Ishikawa (cell line): Measurements from ENCODE around the gene TSN.

Experiments used
- CEBPB ChIP-seq: IDR thresholded peaks from 2 replicates; pipeline ENCODE4 v1.6.1; 2012
- CREB1 ChIP-seq: IDR thresholded peaks from 2 replicates; pipeline ENCODE4 v1.6.1; 2012; ENCODE audit warnings: low read depth
- EGR1 ChIP-seq: IDR thresholded peaks from 2 replicates; pipeline ENCODE4 v1.6.1; 2012
- EP300 ChIP-seq: IDR thresholded peaks from 2 replicates; pipeline ENCODE4 v1.6.1; 2012; ENCODE audit warnings: borderline replicate concordance
- FOXM1 ChIP-seq: IDR thresholded peaks from 2 replicates; pipeline ENCODE4 v1.6.1; 2012; ENCODE audit warnings: low read depth, borderline replicate concordance
- MAX ChIP-seq: IDR thresholded peaks from 2 replicates; pipeline ENCODE4 v1.6.1; 2012
- RAD21 ChIP-seq: IDR thresholded peaks from 2 replicates; pipeline ENCODE4 v1.6.1; 2012; ENCODE audit warnings: low read depth
- TAF1 ChIP-seq: IDR thresholded peaks from 2 replicates; pipeline ENCODE4 v1.6.1; 2012; ENCODE audit warnings: low read depth, mild to moderate bottlenecking
- TCF12 ChIP-seq: IDR thresholded peaks from 2 replicates; pipeline ENCODE4 v1.6.1; 2012; ENCODE audit warnings: low read depth
- TEAD4 ChIP-seq: IDR thresholded peaks from 2 replicates; pipeline ENCODE4 v1.6.1; 2012
- YY1 ChIP-seq: IDR thresholded peaks from 2 replicates; pipeline ENCODE4 v1.6.1; 2012; ENCODE audit warnings: low read depth
- ZBTB7A ChIP-seq: IDR thresholded peaks from 2 replicates; pipeline ENCODE4 v1.6.1; 2012; ENCODE audit warnings: low read depth
- TF ChIP-seq, protein P1 (sequence below): IDR thresholded peaks from 2 replicates; pipeline ENCODE4 v1.6.1; 2012; ENCODE audit warnings: low read depth, mild to moderate bottlenecking

GRCh38 chr2:121778741-121779487, 23.5 kb downstream of the TSN start:
- no peak for TF ChIP-seq YY1
- no peak for TF ChIP-seq TAF1
- no peak for TF ChIP-seq RAD21
- no peak for TF ChIP-seq EP300
- TF ChIP-seq CREB1 = no peak
- TF ChIP-seq MAX = no peak
- no peak for TF ChIP-seq FOXM1
- no peak for TF ChIP-seq ZBTB7A
- TF ChIP-seq, protein P1, sequence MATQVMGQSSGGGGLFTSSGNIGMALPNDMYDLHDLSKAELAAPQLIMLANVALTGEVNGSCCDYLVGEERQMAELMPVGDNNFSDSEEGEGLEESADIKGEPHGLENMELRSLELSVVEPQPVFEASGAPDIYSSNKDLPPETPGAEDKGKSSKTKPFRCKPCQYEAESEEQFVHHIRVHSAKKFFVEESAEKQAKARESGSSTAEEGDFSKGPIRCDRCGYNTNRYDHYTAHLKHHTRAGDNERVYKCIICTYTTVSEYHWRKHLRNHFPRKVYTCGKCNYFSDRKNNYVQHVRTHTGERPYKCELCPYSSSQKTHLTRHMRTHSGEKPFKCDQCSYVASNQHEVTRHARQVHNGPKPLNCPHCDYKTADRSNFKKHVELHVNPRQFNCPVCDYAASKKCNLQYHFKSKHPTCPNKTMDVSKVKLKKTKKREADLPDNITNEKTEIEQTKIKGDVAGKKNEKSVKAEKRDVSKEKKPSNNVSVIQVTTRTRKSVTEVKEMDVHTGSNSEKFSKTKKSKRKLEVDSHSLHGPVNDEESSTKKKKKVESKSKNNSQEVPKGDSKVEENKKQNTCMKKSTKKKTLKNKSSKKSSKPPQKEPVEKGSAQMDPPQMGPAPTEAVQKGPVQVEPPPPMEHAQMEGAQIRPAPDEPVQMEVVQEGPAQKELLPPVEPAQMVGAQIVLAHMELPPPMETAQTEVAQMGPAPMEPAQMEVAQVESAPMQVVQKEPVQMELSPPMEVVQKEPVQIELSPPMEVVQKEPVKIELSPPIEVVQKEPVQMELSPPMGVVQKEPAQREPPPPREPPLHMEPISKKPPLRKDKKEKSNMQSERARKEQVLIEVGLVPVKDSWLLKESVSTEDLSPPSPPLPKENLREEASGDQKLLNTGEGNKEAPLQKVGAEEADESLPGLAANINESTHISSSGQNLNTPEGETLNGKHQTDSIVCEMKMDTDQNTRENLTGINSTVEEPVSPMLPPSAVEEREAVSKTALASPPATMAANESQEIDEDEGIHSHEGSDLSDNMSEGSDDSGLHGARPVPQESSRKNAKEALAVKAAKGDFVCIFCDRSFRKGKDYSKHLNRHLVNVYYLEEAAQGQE = no peak
- no peak for TF ChIP-seq EGR1
- TF ChIP-seq TCF12 = no peak
- no peak for TF ChIP-seq TEAD4
- TF ChIP-seq CEBPB = no peak
